K562 (cell line): ENCODE measurements around the gene LPCAT1. TPM values are rescaled to one million over a fixed set of nuclear protein-coding genes. Genes with fewer than 3 reads are reported as not detected.

Source experiments
- FIP1L1 ChIP-seq: fragments of 200-400 bp; formaldehyde crosslinking; IDR thresholded peaks from 2 replicates; pipeline ENCODE4 v1.6.1; 2018; ENCODE audit warnings: mild to moderate bottlenecking, low read depth, low read length; ENCODE audit not compliant: poor library complexity, severe bottlenecking
- polyA plus RNA-seq, 8 experiments: library from polyadenylated mRNA; depleted of rRNA in 4 of 8; stranded (reverse) in 5 of 8; unstranded in 3 of 8; fragments of >200 nt; fragmentation: Nextera tagmentation in 2 of 8; fragmentation: Illumina TruSeq in 1 of 8; extraction: Ambion mirVana in 2 of 8; extraction: Trizol in 1 of 8; gene quantifications; 2 replicates each; pipeline versions ENCODE4 v1.2.1 to v1.2.3, GENCODE V29; 2011 to 2014; ENCODE audit warnings: inconsistent platforms in 1 of 8, missing spikeins in 1 of 8
- total RNA-seq, 7 experiments: library from RNA; depleted of rRNA in 6 of 7; stranded (reverse); fragments of >200 nt in 6 of 7; fragmentation: Illumina TruSeq in 2 of 7; extraction: Trizol in 2 of 7; gene quantifications; 2 replicates each; pipeline versions ENCODE4 v1.2.1 to v1.2.3, GENCODE V29; 2011 to 2021; ENCODE audit warnings: low replicate concordance in 1 of 7
- TF ChIP-seq, protein P1 (sequence below), 2 experiments: fragments of 450-650 bp in 1 of 2; sonication (generic) in 1 of 2; formaldehyde crosslinking in 1 of 2; IDR thresholded peaks; 2 replicates each; pipeline versions ENCODE4 v1.7.1 to v1.9.0; 2016 to 2022; ENCODE audit warnings: inconsistent platforms in 1 of 2, mild to moderate bottlenecking in 1 of 2, missing genetic modification reagents in 1 of 2

Gene LPCAT1
- total and polyA plus RNA-seq, 9 of the 15 experiments (the other 6 are each of a cell fraction or from before 2014, with no cell fraction given), result 0.14 to 18.4 (median 13.9) TPM

DNA sequence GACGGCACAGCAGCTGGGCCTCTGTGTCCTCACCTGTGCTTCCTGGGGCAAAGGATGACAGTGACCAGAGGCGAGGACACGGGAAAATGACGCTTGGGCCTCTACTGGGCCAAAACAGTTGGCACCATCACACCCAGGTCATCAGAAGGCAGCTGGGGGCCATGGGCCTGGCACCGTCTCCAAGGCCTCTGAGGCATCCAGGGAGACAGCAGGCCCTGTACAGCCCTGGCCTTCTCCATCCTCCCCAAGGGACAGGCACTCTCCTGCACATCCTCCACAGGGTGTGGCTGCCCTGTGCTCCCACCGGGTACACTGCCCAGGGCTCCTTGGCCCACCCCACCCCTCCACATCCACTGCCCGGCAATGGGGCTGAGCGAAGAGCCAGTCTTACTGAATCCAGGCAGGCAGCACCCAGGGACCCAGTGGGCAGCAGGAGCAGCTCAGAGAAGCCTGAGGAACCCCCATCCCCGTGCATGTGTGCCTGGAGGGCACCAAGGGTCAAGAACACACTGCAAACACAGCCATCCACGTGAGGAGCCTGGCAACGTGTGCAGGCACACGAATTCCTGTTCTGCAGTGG, 4.0 kb downstream of the LPCAT1 start (continued):
- TF ChIP-seq, protein P1, sequence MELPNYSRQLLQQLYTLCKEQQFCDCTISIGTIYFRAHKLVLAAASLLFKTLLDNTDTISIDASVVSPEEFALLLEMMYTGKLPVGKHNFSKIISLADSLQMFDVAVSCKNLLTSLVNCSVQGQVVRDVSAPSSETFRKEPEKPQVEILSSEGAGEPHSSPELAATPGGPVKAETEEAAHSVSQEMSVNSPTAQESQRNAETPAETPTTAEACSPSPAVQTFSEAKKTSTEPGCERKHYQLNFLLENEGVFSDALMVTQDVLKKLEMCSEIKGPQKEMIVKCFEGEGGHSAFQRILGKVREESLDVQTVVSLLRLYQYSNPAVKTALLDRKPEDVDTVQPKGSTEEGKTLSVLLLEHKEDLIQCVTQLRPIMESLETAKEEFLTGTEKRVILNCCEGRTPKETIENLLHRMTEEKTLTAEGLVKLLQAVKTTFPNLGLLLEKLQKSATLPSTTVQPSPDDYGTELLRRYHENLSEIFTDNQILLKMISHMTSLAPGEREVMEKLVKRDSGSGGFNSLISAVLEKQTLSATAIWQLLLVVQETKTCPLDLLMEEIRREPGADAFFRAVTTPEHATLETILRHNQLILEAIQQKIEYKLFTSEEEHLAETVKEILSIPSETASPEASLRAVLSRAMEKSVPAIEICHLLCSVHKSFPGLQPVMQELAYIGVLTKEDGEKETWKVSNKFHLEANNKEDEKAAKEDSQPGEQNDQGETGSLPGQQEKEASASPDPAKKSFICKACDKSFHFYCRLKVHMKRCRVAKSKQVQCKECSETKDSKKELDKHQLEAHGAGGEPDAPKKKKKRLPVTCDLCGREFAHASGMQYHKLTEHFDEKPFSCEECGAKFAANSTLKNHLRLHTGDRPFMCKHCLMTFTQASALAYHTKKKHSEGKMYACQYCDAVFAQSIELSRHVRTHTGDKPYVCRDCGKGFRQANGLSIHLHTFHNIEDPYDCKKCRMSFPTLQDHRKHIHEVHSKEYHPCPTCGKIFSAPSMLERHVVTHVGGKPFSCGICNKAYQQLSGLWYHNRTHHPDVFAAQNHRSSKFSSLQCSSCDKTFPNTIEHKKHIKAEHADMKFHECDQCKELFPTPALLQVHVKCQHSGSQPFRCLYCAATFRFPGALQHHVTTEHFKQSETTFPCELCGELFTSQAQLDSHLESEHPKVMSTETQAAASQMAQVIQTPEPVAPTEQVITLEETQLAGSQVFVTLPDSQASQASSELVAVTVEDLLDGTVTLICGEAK (IDR thresholded peaks at IDR 0.05), result no peak
- TF ChIP-seq, protein P1 (CRISPR knock-in tag; IDR thresholded peaks at IDR 0.05), result no peak
- no peak for TF ChIP-seq FIP1L1
